Brain pericyte (primary cell): ENCODE results near the gene SLC34A2.
"Not testable (repeated sequence)": the region's sequence is repeated elsewhere in the genome, so short reads cannot be mapped to it uniquely, and the experiment has no call there.

Experiments
- DNase-seq: peaks from one replicate; pipeline ENCODE4 v3.0.0-alpha.2; 2012; ENCODE audit warnings: low read depth, low spot score

SLC34A2 gene, protein sequence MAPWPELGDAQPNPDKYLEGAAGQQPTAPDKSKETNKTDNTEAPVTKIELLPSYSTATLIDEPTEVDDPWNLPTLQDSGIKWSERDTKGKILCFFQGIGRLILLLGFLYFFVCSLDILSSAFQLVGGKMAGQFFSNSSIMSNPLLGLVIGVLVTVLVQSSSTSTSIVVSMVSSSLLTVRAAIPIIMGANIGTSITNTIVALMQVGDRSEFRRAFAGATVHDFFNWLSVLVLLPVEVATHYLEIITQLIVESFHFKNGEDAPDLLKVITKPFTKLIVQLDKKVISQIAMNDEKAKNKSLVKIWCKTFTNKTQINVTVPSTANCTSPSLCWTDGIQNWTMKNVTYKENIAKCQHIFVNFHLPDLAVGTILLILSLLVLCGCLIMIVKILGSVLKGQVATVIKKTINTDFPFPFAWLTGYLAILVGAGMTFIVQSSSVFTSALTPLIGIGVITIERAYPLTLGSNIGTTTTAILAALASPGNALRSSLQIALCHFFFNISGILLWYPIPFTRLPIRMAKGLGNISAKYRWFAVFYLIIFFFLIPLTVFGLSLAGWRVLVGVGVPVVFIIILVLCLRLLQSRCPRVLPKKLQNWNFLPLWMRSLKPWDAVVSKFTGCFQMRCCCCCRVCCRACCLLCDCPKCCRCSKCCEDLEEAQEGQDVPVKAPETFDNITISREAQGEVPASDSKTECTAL

DNA sequence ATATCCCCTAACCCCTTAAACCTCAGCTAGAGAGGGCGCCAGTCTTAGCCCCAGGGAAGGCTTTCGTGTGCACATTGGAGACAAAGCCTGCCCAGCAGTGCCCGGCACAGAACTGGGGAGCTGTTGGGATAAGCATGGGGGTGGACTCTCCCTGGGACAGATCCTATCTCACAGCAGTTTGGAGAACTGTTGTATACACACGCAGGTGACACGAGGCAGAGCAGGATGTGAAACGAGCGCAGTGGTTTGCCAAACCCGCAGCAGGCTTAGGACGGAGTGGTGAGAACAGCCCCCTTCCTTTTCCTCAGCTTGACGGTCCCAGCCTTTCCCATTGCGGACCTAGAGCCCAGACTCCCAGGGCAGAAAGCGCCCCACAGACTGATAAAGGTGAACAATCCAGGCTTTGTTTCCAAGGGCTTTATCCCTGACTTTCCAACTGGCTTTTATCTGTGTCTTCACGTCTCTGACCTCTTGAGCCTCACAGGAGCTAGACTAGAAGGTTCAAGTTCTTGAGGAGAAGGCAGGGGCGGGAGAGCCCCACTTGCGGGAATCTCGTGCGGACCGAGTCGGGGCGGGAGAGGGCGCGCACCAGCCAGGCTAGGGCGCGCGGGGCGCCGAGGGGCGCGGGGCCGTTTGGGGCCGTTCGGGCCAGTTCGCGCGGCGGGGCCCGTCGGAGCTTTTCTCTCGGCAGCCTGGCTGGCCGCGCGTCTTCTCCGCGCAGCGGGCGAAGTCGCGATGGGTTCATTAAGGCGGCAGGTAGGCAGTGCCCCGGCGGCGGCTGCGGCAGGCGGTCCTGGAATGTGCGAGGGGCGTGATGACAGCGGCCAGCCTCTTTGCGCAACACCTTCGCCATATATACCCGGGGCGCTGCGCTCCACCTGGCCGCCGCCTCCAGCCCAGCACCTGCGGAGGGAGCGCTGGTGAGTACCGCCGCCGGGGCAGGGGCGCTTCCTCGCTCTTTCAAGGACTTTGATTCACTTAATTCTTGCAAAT is at the start of gene SLC34A2:
SLC34A2 (plus strand) TSS at position 881 of the 993 bp plus-strand sequence. CDS start 6,650 bp downstream, outside the sequence.
- DNase-seq: no peak

GRCh38 chr4:25608644-25609043 is 47.0 kb upstream of the SLC34A2 start:
- no peak for DNase-seq

DNA sequence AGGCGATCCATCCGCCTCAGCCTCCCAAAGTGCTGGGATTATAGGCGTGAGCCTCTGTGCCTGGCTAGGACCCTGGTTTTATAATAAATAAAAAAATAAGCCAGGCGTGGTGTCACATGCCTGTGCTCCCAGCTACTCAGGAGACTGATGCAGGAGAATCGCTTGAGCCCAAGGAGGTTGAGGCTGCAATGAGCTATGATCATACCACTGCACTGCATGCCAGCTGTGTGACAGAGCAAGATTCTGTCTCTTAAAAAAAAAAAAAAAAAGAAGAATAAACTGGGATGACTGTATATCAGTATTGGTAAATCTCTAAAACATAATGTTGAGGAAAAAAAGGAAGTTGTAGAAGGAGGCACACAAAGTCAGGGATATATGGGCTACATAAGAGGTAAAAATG is 45.7 kb upstream of the SLC34A2 start:
- DNase-seq: no peak

GRCh38 chr4:25613613-25614012 is 42.0 kb upstream of the SLC34A2 start:
- DNase-seq: not testable (repeated sequence)

- DNase-seq: no peak
These were observed 40.8 kb upstream of the SLC34A2 start for GRCh38 chr4:25614807-25615206.

DNA sequence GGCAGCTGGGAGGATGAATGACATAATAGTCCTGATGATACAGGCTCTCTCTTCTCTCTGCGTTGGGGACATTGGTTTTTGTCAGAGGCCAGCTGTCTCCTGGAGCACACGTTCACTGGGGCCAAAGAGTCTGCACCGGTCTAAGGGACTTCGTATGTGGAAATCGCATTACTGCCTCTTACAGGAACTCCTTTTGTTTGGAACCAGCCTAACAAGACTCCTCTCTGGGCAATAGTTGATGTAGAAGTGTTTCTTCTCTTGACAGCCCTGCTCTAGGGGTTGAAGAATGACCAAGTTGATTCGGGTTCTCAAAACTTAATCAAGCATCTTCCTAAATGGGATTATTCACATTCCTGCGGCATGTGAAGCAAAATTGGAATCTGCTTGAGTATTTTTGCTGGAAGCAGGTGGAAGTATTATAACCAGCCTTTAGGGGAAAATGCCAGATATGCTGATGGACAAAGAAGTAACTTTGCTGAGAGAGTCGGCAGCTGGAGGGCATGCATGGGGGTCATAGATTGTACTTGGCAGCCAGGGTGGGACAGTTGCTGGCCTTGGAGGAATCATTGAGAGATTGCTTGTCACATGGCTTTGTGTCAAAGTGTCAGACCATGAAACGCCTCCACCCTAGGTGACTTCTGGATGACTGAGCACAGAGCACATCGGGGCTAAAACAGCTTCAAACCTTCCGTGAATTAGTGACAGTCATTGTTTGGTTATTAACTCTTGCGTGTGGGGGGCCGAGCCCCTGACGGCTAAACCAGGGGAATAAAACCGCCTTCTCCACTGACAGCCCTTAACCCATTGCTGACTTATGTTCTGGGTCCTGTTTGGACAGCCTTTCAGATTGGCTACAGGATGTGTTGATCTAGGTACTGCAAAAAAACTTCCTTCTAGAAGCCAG is 34.4 kb upstream of the SLC34A2 start:
- no peak for DNase-seq

DNA sequence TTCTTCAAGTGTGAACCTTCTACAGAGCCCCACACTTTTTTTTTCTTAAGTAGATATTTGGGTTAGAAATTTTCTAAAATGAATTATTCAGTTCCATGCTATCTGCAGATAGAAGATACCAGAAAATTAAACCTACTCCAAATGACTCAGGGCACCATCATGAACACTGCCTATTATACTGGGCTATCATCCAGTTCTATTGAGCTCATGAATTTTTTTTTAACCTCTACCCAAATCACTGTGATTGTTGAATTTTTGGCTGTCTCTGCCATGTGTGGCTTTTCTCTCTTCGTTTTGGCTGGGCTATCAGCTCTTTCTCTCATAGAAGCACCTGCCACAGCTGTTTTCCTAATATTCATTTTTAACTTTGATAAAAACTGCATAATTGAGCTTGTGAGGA is 31.0 kb upstream of the SLC34A2 start:
- no peak for DNase-seq

DNA sequence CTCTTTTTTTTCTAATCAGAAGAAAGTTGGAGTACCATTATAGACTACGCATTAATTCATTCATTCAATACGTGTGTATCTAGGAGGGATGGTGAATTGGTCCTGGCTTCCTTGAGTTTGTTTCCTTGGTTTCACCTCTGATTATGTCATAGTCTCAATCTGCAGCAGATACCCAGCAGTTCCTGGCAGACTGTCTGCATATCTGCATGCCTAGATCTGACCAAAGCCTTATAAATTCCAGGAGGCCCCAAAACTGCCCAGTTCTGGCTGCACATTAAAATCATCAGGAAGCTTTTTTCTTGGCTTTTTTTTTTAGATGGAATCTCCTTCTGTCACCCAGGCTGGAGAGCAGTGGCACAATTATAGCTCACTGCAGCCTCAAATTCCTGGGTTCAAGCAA is 27.2 kb upstream of the SLC34A2 start:
- no peak for DNase-seq

DNA sequence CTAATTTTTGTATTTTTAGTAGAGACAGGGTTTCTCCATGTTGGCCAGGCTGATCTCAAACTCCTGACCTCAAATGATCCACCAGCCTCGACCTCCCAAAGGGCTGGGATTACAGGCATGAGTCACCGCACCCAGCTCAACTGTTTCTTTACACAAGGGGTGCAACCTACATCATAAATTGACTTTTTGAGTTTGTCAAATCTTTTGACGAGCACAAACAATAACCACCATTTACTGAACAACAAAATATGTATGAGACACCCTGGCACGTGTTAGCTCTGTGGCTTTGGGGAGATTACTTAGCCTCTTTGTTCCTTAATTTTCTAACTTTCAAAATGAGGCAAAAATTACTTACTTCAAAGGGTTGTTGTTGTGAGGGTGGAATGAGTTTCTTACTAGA is 23.5 kb upstream of the SLC34A2 start:
- DNase-seq: no peak

DNA sequence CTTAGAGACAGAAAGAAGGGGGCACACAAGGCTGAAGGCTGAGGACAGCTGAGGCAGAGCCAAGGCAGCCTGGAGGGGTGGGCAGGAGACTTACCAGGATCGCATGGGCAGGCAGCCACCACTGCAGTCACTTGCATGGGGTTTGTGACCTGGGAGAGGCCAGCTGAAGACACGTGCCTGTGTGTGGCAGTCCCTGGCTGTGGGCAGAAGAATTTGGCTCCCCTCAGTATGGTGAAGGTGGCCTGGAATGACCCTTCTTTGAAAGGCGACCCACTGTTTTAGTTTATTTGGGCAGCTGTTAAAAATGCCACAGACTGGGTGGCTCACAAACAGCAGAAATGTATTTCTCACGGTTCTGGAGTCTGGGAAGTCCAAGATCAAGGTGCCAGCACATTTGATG is 22.1 kb upstream of the SLC34A2 start:
- no peak for DNase-seq

DNA sequence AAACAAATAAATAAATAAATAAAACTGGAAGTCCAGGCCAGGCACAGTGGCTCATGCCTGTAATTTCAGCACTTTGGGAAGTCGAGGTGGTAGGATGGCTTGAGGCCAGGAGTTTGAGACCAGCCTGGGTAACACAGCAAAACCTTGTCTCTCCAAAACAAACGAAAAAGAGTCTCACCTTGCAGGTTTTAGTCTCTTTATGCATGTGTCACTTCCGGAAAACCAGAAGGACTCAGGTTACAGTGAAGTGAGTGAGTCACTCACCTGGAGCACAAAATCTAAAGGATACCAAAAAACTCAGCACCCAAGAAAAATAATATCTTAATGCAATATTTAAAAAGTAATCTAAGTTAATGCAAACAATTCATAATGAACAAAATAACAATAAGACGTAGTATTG is 20.1 kb upstream of the SLC34A2 start:
- DNase-seq: no peak

GRCh38 chr4:25637581-25638220 is 17.9 kb upstream of the SLC34A2 start:
- DNase-seq: no peak

DNA sequence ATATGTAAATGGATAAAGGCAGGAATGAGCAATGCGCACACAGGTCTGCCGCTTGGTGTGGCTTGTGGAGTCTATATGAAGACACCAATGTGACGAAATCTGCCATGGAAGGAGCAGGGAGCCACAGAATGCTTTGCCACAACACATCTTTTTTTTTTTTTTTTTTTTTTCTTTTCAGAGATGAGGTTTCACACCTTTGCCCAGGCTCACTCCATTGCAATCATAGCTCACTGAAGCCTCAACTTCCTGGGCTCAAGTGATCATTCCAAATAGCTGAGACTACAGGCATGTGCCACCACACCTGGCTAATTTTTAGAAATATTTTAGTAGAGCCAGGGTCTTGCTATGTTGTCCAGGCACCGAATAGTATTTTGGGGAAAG is 17.4 kb upstream of the SLC34A2 start:
- DNase-seq: no peak

DNA sequence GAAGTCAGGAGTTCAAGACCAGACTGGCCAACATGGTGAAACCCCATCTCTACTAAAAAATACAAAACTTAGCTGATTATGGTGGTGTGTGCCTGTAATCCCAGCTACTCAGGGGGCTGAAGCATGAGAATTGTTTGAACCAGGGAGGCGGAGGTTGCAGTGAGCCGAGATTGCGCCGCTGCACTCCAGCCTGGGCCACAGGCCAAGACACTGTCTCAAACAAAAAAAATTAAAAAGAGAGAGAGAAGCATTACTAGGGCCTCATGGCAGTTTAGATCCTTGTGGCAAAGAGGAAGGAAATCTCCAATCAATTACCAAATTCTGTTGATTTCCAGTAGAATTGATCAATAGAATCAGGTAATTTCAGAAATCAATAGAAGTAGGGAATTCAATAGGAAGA is 16.8 kb upstream of the SLC34A2 start:
- DNase-seq: no peak

- no peak for DNase-seq
These were observed 5.3 kb upstream of the SLC34A2 start for GRCh38 chr4:25650311-25650710.

DNA sequence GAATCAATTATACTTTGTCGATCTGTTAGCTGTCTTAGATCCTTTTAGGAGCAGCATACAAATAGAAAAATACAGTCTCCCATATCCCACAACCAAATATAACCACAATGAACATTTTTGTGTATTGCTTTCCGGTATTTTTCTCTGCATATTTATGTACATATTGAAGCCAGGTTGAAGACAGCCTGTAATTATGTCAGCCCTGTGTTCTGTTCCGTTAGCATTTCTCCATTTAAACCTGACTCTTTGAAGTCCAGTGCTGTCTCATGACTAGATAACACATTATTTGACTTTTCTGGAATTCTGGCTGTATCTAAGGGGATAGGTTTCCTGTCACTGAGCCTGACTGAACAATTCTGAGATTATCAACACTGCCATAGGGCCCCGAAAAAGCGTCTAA is 4.0 kb upstream of the SLC34A2 start:
- DNase-seq: no peak

DNA sequence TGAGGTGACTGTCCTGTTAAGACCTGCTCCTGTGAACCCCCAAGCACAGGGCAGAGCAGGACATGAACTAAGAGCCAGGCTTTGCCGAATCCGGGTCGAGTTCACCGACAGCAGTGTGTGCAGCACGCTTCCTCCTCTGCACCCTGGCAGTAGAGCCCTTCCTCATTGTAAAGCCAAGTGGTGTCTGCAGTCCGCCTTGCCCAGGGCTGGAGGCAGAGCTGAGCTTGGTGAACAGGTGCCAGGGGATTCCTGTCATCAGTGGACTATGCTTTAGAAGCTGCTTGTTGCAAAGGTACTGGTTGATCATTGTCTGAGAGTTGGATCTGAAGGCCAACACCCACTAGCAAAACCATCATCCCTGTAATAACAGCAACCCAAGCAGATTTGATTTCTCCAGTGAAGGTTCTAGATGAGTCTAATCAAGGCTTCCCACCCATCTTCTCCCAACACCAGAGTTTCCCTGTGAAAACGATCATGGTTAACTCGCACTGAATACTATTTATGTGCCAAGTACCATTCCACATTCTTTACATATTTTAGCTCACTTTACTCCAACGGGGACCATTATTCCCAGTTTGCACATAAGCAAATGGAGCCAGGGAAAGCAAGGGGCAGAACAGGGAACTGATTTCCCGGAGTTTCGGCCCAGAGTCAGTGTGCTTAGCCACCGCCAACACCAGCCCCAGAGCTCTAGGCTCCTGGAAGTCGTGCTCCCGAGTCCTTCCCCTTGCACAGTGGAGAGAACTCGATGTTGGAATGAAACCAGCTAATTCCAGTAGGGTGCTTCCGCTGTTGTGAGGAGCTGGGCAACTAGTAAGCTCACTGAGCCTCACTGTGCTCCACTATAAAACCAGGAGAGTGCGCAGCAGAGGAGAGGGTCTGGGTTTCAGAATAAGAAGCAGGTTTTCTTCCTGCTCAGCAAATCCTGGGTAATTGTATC is 1.4 kb upstream of the SLC34A2 start:
- no peak for DNase-seq

DNA sequence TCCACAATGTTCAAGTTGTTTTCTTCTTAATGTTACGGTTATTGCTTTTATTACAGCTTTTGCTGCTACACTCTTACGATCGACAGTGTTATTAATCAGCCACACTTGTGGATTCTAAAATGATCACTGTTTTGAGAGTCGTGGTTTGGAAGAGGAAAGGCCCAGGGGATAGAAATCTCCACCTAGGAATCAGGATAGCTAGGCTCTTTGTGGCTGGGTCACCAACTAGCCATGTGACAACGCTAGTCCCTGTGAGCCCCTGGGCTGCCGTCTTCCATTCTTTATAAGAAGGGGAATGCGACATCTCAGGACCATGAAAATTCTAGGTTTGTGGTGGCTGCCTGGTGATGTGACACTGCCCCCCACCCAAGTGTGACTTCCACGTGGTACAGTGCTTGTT is 380 bp downstream of the SLC34A2 start:
- no peak for DNase-seq

DNA sequence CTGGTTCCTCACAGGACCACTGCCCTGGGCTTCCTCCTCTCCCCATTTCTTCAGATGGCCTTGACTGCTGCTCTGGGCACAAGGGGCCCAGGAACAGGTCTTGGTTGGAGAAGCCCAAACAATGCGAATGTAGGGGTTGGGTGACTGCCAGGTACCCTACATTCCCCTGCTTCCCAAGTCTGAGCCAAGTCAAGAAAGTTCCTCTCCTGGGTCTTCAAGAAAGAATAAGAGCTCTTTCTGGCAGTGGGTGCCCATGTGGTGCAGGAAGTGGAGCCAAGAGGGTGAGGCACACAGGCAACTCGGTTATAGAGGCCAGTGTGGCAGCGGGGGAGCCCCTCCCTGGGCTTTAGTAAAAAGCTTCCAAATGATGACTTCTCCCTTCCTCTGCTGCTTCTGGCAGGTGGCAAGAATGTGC is 2.7 kb downstream of the SLC34A2 start:
- no peak for DNase-seq
